GM12873 (cell line): ENCODE measurements around the gene ASCC2.

Experiments
- CTCF ChIP-seq: IDR thresholded peaks from 2 replicates; pipeline ENCODE4 v1.5.1; 2012; ENCODE audit warnings: low read depth, mild to moderate bottlenecking, moderate library complexity, low read length, control low read depth; ENCODE audit not compliant: insufficient read depth; ENCODE audit errors: missing control alignments

Gene ASCC2

GRCh38 chr22:29870574-29870973 lies 32.5 kb upstream of the ASCC2 start:
- TF ChIP-seq CTCF, result no peak

DNA sequence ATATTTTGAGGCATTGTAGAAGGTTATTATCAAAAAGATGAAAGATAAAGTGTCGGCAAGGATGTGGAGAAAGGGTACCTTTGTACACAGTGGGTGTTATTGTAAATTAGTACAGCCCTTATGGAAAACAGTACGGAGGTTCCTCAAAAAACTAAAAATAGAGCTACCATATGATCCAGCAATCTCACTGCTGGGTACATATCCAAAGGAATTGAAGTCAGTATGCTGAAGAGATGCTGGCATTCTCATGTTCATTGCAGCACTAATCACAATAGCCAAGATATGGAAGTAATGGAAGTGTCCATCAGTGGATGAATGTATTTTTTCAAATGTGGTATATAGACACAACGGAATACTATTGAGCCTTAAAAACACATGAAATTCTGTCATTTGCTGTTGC lies 29.8 kb upstream of the ASCC2 start:
- no peak for TF ChIP-seq CTCF

DNA sequence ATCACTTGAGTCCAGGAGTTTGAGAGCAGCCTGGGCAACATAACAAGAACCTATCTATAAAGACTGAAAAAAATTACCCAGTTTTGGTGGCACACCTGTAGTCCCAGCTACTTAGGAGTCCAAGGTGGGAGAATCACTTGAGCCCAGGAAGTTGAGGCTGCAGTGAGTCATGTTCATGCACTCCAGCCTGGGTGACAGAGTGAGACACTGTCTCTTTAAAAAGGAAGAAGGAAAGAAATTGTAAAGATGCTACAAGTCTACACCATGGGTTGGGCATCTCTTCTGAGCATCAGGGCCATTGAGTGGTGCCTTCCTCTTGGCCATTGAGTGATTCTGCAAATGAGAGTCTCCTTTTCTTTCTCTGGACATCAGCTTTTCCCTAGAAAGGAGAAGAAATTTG lies 29.2 kb upstream of the ASCC2 start:
- no peak for TF ChIP-seq CTCF

DNA sequence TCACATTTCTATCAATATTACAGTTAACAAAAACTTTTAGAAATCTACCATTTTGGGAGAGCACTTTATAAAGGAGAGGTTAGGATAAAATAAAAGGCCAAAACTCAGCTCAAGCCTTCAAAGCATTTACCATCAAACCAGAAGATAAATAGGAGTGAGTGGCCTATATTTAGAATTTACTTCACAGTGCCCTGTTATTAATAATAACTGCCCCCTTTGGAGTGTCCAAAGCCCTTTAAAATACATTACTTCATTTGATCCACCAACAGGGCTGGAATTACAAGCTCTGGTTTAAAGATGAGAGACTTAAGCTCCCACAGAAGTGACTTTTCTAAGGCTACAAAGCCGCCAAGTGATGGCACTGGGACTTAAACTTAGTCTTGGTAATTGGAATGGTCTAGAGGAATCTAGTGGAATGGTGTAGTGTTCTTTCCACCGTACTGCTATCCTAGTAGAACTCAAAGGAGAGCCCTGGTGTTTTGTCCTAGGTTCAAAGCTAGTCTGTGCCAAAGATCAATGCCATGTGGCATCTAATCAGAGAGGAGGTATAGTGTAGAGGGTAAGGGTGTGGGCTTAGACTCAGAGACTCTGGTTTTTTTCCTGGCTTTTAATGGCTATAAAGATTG lies 23.7 kb upstream of the ASCC2 start:
- no peak for TF ChIP-seq CTCF

- TF ChIP-seq CTCF, result no peak
Measured at GRCh38 chr22:29860006-29860766, 22.1 kb upstream of the ASCC2 start.

GRCh38 chr22:29856496-29856895 lies 18.4 kb upstream of the ASCC2 start:
- no peak for TF ChIP-seq CTCF

- TF ChIP-seq CTCF, result no peak
Measured at GRCh38 chr22:29855611-29856181, 17.6 kb upstream of the ASCC2 start.
